Panc1 (cell line): ENCODE data around the gene DAD1. TPM values are rescaled to one million over a fixed set of nuclear protein-coding genes. Genes with fewer than 3 reads are reported as not detected.
A peak's percentile ranks its signal among the peaks of the same experiment; 100 is the strongest.

Source experiments
- ATAC-seq: fragments of 200-7000 bp; cut with Tn5 transposase; 2 replicates; pipeline ENCODE4 v1.9.1; 2020; ENCODE audit warnings: mild to moderate bottlenecking, moderate library complexity
- BruUV-seq: library from RNA; stranded (reverse); fragments of 400-500 nt; replicated peaks from 2 replicates; lab custom pipeline; 2021; lab: Mats Ljungman, UMichigan
- CTCF ChIA-PET: fragments of 300-600 bp; sonication (Branson Sonifier 250); formaldehyde crosslinking; loops from one replicate; lab custom pipeline; 2022; ENCODE audit warnings: antibody characterized with exemption; lab: Charles Lee
- POLR2A ChIA-PET: fragments of 300-600 bp; sonication (Branson Sonifier 250); formaldehyde crosslinking; loops from one replicate; lab custom pipeline; 2022; ENCODE audit warnings: antibody characterized with exemption; lab: Charles Lee
- DNase-seq: peaks from one replicate; pipeline ENCODE4 v3.0.0-alpha.2; 2010; ENCODE audit warnings: low read depth, low spot score
- H3K27ac ChIP-seq: 2 replicates; pipeline ENCODE4 v1.5.1; 2011; ENCODE audit warnings: mild to moderate bottlenecking, low read length, inconsistent platforms
- H3K27me3 ChIP-seq: fragments of 200-500 bp; sonication (Bioruptor generic); 2 replicates; pipeline ENCODE4 v1.6.0; 2014; ENCODE audit warnings: low read length, inconsistent platforms; ENCODE audit not compliant: control insufficient read depth, insufficient read depth
- H3K36me3 ChIP-seq: fragments of 200-500 bp; sonication (Bioruptor generic); 2 replicates; pipeline ENCODE4 v1.5.1; 2014; ENCODE audit warnings: inconsistent platforms, mild to moderate bottlenecking, low read length, moderate library complexity; ENCODE audit not compliant: control insufficient read depth, insufficient read depth
- H3K4me1 ChIP-seq: 2 replicates; pipeline ENCODE4 v1.5.1; 2011; ENCODE audit warnings: inconsistent platforms, mild to moderate bottlenecking, low read length, moderate library complexity; ENCODE audit not compliant: control insufficient read depth, insufficient read depth
- H3K4me3 ChIP-seq, 2 experiments: 2 replicates each; pipeline ENCODE4 v1.5.1; 2011 to 2012; ENCODE audit warnings: low read depth in 2 of 2, low read length in 2 of 2, mild to moderate bottlenecking in 2 of 2, inconsistent platforms in 1 of 2, moderate library complexity in 1 of 2
- H3K9me3 ChIP-seq: fragments of 200-500 bp; sonication (Bioruptor generic); 2 replicates; pipeline ENCODE4 v1.5.1; 2014; ENCODE audit warnings: low read depth, mild to moderate bottlenecking, inconsistent platforms, low read length, moderate library complexity; ENCODE audit not compliant: control insufficient read depth, insufficient read depth
- CTCF ChIP-seq: fragments of 450-650 bp; IDR thresholded peaks from 2 replicates; pipeline ENCODE4 v1.5.1; 2017; ENCODE audit warnings: mild to moderate bottlenecking
- POLR2AphosphoS5 ChIP-seq: IDR thresholded peaks from 2 replicates; pipeline ENCODE4 v1.6.1; 2012; ENCODE audit warnings: mild to moderate bottlenecking, low read depth, low read length, moderate library complexity
- REST ChIP-seq, 2 experiments: IDR thresholded peaks; 2 replicates each; pipeline ENCODE4 v1.6.1; 2011 to 2012; ENCODE audit warnings: low read depth in 2 of 2, control low read depth in 1 of 2, low read length in 1 of 2, mild to moderate bottlenecking in 1 of 2, moderate library complexity in 1 of 2; ENCODE audit not compliant: insufficient read depth in 1 of 2
- SIN3A ChIP-seq: IDR thresholded peaks from 2 replicates; pipeline ENCODE4 v1.6.1; 2012; ENCODE audit warnings: low read depth, mild to moderate bottlenecking, low read length, moderate library complexity, borderline replicate concordance; ENCODE audit not compliant: insufficient read depth
- TCF7L2 ChIP-seq: IDR thresholded peaks from 2 replicates; pipeline ENCODE4 v1.6.1; 2011; ENCODE audit warnings: mild to moderate bottlenecking, low read depth, low read length, inconsistent platforms
- in situ Hi-C: cut with HindIII; loops from 2 replicates; pipeline ENCODE4 v1.10.0; 2016; ENCODE audit warnings: low sequenced_read_pairs, low pct_unique_long_range_greater_than_20kb
- intact Hi-C: fragments of 100-400 bp; cut with micrococcal nuclease; formaldehyde crosslinking; loops from one replicate; pipeline ENCODE4 v1.10.0; 2022; ENCODE audit not compliant: unreplicated experiment
- total RNA-seq: library from RNA; stranded (reverse); gene quantifications from one replicate; pipeline ENCODE4 v1.2.1, GENCODE V29; 2021; ENCODE audit not compliant: unreplicated experiment

Gene DAD1
- total RNA-seq, 1 experiment from 2014 or later = 163 TPM

- ChIA-PET POLR2A (interaction anchor here (0.6 to 3.6 kb wide), 2 partner anchors 9 to 957 kb away, joined by 4 to 14 read pairs; partner anchors contain the start of gene DAD1), CTCF (interaction anchor here (0.6 to 1.6 kb wide), 3 partner anchors 28 to 221 kb away, joined by 3 to 6 read pairs (median 3); no protein-coding TSS in a partner anchor)
- Histone ChIP-seq H3K36me3 (no peaks in the 10 kb centered on the region; the same call in 1 of the 2 replicates), H3K4me3 (peak within 1 kb of the TSS; percentile 68 to 80), H3K27me3 (no peaks in the 10 kb centered on the region), H3K4me1 (peaks cover 6% of the 10 kb centered on the region; the same call in 1 of the 2 replicates), H3K27ac (peak within 1 kb of the TSS; percentile 48), H3K9me3 (no peaks in the 10 kb centered on the region)
- no peak for TF ChIP-seq REST (IDR thresholded peaks at IDR 0.05; ENCODE audit: insufficient read depth in 1 of 2, low read depth in 2 of 2, low read length in 1 of 2)
- no peak for TF ChIP-seq POLR2AphosphoS5
- TF ChIP-seq TCF7L2 = no peak
- no peak for TF ChIP-seq CTCF
- no peak for TF ChIP-seq SIN3A
- BruUV-seq = TSS peak; percentile 76
- DNase-seq (no peak), ATAC-seq (peak; percentile 97)
- intact Hi-C loops = no loop called here
- in situ Hi-C loops = no loop called here
Observed at GRCh38 chr14:22598099-22598895, 9.3 kb upstream of the DAD1 start, which contains the start of gene ABHD4. Gene ABHD4 (plus strand): TSS chr14:22598300. CDS start chr14:22598307, 7 bp downstream.

- Histone ChIP-seq H3K36me3 (no peaks in the 10 kb centered on the region; the same call in 1 of the 2 replicates), H3K4me3 (peak overlapping the region; percentile 68 to 80), H3K27me3 (no peaks in the 10 kb centered on the region; the same call in 1 of the 2 replicates), H3K4me1 (peaks cover 6% of the 10 kb centered on the region; the same call in 1 of the 2 replicates), H3K27ac (peak overlapping the region; percentile 48; the same call in 1 of the 2 replicates), H3K9me3 (no peaks in the 10 kb centered on the region)
- peak; percentile 27; the same call in 1 of the 2 replicates for ATAC-seq
- intact Hi-C loops = no loop called here
- TF ChIP-seq SIN3A = no peak
- no peak for TF ChIP-seq CTCF
- no peak for TF ChIP-seq TCF7L2
- TF ChIP-seq REST (IDR thresholded peaks at IDR 0.05; ENCODE audit: insufficient read depth in 1 of 2, low read depth in 2 of 2, low read length in 1 of 2) = no peak
- no peak for TF ChIP-seq POLR2AphosphoS5
- POLR2A ChIA-PET = interaction anchor here (0.6 to 3.6 kb wide), 2 partner anchors 8 to 958 kb away, joined by 4 to 14 read pairs; partner anchors contain the start of gene DAD1
- BruUV-seq = no TSS peak
- DNase-seq = no peak
- CTCF ChIA-PET = interaction anchor here (1.6 kb wide), 1 partner anchor 56 kb away, joined by 6 read pairs; no protein-coding TSS in a partner anchor
- in situ Hi-C loops = no loop called here
Observed at GRCh38 chr14:22597771-22598098, 8.7 kb upstream of the DAD1 start.
